Activated CD4-positive, alpha-beta T cell treated with anti-CD3 and anti-CD28 coated beads, Interleukin-2, amount 10 ng/mL, durations not matched to agents 7 days and 5 days (primary cell): Measurements from ENCODE around the gene MORN1. TPM values are rescaled to one million over a fixed set of nuclear protein-coding genes. Genes with fewer than 3 reads are reported as not detected.

Source experiments
- CTCF ChIA-PET: fragments of 350-600 bp; sonication (Branson Sonifier 250); formaldehyde crosslinking; loops from one replicate; lab custom pipeline; 2021; ENCODE audit warnings: antibody characterized with exemption; lab: Charles Lee
- POLR2A ChIA-PET: fragments of 350-600 bp; sonication (Branson Sonifier 250); formaldehyde crosslinking; loops from one replicate; lab custom pipeline; 2021; ENCODE audit warnings: antibody characterized with exemption; lab: Charles Lee
- DNase-seq: peaks from one replicate; pipeline ENCODE4 v3.0.0-alpha.2; 2020
- H3K27ac Mint-ChIP-seq: one replicate; pipeline ENCODE4 v1.8.0; 2021; ENCODE audit warnings: mild to moderate bottlenecking, moderate library complexity, mixed read lengths
- H3K27me3 Mint-ChIP-seq: one replicate; pipeline ENCODE4 v1.8.0; 2021; ENCODE audit warnings: mixed read lengths
- H3K36me3 Mint-ChIP-seq: one replicate; pipeline ENCODE4 v1.8.0; 2021; ENCODE audit warnings: low read depth, mixed read lengths
- H3K4me1 Mint-ChIP-seq: one replicate; pipeline ENCODE4 v1.8.0; 2021; ENCODE audit warnings: mixed read lengths
- H3K4me3 Mint-ChIP-seq: one replicate; pipeline ENCODE4 v1.8.0; 2021; ENCODE audit warnings: mild to moderate bottlenecking, moderate library complexity, mixed read lengths
- H3K9me3 Mint-ChIP-seq: one replicate; pipeline ENCODE4 v1.8.0; 2021; ENCODE audit warnings: mixed read lengths
- total RNA-seq, 2 experiments: library from RNA; stranded (reverse); gene quantifications; one replicate each; pipeline ENCODE4 v1.2.3, GENCODE V29; 2021

MORN1 gene
- total RNA-seq, 2 experiments from 2014 or later: 6.7 to 8.1 TPM

- ChIA-PET POLR2A (interaction anchor here (1.0 kb wide), 1 partner anchor 87 kb away, joined by 3 read pairs; no protein-coding TSS in a partner anchor), CTCF (interaction anchor here (1.1 to 3.5 kb wide), 3 partner anchors 12 to 121 kb away, joined by 3 to 21 read pairs (median 6); partner anchors contain the start of gene FAAP20)
- no peaks in the 10 kb centered on the region for H3K27me3 Mint-ChIP-seq
- H3K36me3 Mint-ChIP-seq: no peaks in the 10 kb centered on the region
- no peak for DNase-seq
- no peak overlapping the region for H3K27ac Mint-ChIP-seq
- peaks cover 19% of the 10 kb centered on the region for H3K4me1 Mint-ChIP-seq
- no peaks in the 10 kb centered on the region for H3K9me3 Mint-ChIP-seq
- H3K4me3 Mint-ChIP-seq: no peak overlapping the region
Observed at GRCh38 chr1:2316451-2316961, 74.8 kb downstream of the MORN1 start.

GRCh38 chr1:2315674-2316450 lies 75.5 kb downstream of the MORN1 start:
- no peaks in the 10 kb centered on the region for H3K36me3 Mint-ChIP-seq
- H3K4me3 Mint-ChIP-seq: peak overlapping the region; percentile 56
- H3K27ac Mint-ChIP-seq: peak overlapping the region; percentile 78
- no peaks in the 10 kb centered on the region for H3K9me3 Mint-ChIP-seq
- DNase-seq: no peak
- ChIA-PET POLR2A (interaction anchor here (1.0 kb wide), 1 partner anchor 87 kb away, joined by 3 read pairs; no protein-coding TSS in a partner anchor), CTCF (interaction anchor here (0.7 to 3.5 kb wide), 11 partner anchors 9 to 165 kb away, joined by 3 to 21 read pairs (median 6); partner anchors contain the start of gene FAAP20)
- H3K27me3 Mint-ChIP-seq: no peaks in the 10 kb centered on the region
- peaks cover 19% of the 10 kb centered on the region for H3K4me1 Mint-ChIP-seq

GRCh38 chr1:2314803-2315673 lies 76.3 kb downstream of the MORN1 start:
- Mint-ChIP-seq H3K4me1 (peaks cover 19% of the 10 kb centered on the region), H3K27ac (peak overlapping the region; percentile 78), H3K27me3 (no peaks in the 10 kb centered on the region), H3K36me3 (no peaks in the 10 kb centered on the region), H3K9me3 (no peaks in the 10 kb centered on the region), H3K4me3 (peak overlapping the region; percentile 56)
- ChIA-PET CTCF (interaction anchor here (0.6 to 3.5 kb wide), 14 partner anchors 8 to 164 kb away, joined by 3 to 21 read pairs (median 4); partner anchors contain the start of gene FAAP20), POLR2A (no interaction called here)
- peak; percentile 50 for DNase-seq

GRCh38 chr1:2314273-2314802 lies 77.0 kb downstream of the MORN1 start:
- Mint-ChIP-seq H3K36me3 (no peaks in the 10 kb centered on the region), H3K4me1 (peaks cover 19% of the 10 kb centered on the region), H3K4me3 (no peak overlapping the region), H3K27ac (no peak overlapping the region), H3K9me3 (no peaks in the 10 kb centered on the region), H3K27me3 (no peaks in the 10 kb centered on the region)
- ChIA-PET CTCF (interaction anchor here (0.9 to 3.5 kb wide), 11 partner anchors 8 to 163 kb away, joined by 3 to 21 read pairs (median 5); no protein-coding TSS in a partner anchor), POLR2A (no interaction called here)
- no peak for DNase-seq

GRCh38 chr1:2313651-2314261 lies 77.6 kb downstream of the MORN1 start:
- POLR2A ChIA-PET: no interaction called here
- Mint-ChIP-seq H3K9me3 (no peaks in the 10 kb centered on the region), H3K36me3 (no peaks in the 10 kb centered on the region), H3K4me3 (no peak overlapping the region), H3K27ac (peak overlapping the region; percentile 31), H3K4me1 (peaks cover 18% of the 10 kb centered on the region), H3K27me3 (no peaks in the 10 kb centered on the region)
- DNase-seq: no peak
- CTCF ChIA-PET: interaction anchor here (1.0 to 3.5 kb wide), 6 partner anchors 8 to 104 kb away, joined by 3 to 21 read pairs (median 5); no protein-coding TSS in a partner anchor

GRCh38 chr1:2312515-2313301 lies 78.6 kb downstream of the MORN1 start:
- Mint-ChIP-seq H3K9me3 (no peaks in the 10 kb centered on the region), H3K27ac (peak overlapping the region; percentile 41), H3K27me3 (no peaks in the 10 kb centered on the region), H3K4me3 (no peak overlapping the region), H3K4me1 (peaks cover 18% of the 10 kb centered on the region), H3K36me3 (peaks cover 7% of the 10 kb centered on the region)
- no peak for DNase-seq
- ChIA-PET POLR2A (no interaction called here), CTCF (interaction anchor here (0.6 to 1.7 kb wide), 7 partner anchors 9 to 102 kb away, joined by 3 to 7 read pairs (median 5); no protein-coding TSS in a partner anchor)

GRCh38 chr1:2312160-2312514 lies 79.2 kb downstream of the MORN1 start:
- Mint-ChIP-seq H3K27me3 (no peaks in the 10 kb centered on the region), H3K4me3 (no peak overlapping the region), H3K27ac (peak overlapping the region; percentile 25), H3K9me3 (no peaks in the 10 kb centered on the region), H3K36me3 (peaks cover 9% of the 10 kb centered on the region), H3K4me1 (peaks cover 17% of the 10 kb centered on the region)
- ChIA-PET POLR2A (no interaction called here), CTCF (interaction anchor here (0.5 to 1.4 kb wide), 6 partner anchors 11 to 274 kb away, joined by 3 to 6 read pairs (median 4); partner anchors contain the start of gene PRXL2B)
- no peak for DNase-seq

GRCh38 chr1:2311184-2312032 lies 79.9 kb downstream of the MORN1 start:
- peak overlapping the region; percentile 31 for H3K27ac Mint-ChIP-seq
- DNase-seq: peak; percentile 54

GRCh38 chr1:2310332-2311183 lies 80.8 kb downstream of the MORN1 start:
- POLR2A ChIA-PET: no interaction called here
- H3K27ac Mint-ChIP-seq: peak overlapping the region; percentile 79
- no peaks in the 10 kb centered on the region for H3K9me3 Mint-ChIP-seq

More at GRCh38 chr1:2311184-2312032, 79.9 kb downstream of the MORN1 start:
- ChIA-PET POLR2A (no interaction called here), CTCF (interaction anchor here (0.5 to 1.4 kb wide), 7 partner anchors 10 to 275 kb away, joined by 3 to 6 read pairs (median 3); partner anchors contain the start of gene PRXL2B)
- H3K27me3 Mint-ChIP-seq: no peaks in the 10 kb centered on the region
- H3K9me3 Mint-ChIP-seq: no peaks in the 10 kb centered on the region
- no peak overlapping the region for H3K4me3 Mint-ChIP-seq
- H3K4me1 Mint-ChIP-seq: peaks cover 16% of the 10 kb centered on the region
- peaks cover 11% of the 10 kb centered on the region for H3K36me3 Mint-ChIP-seq

GRCh38 chr1:2308844-2309243 lies 82.5 kb downstream of the MORN1 start:
- CTCF ChIA-PET: interaction anchor here (1.7 kb wide), 1 partner anchor 114 kb away, joined by 7 read pairs; the partner anchor contains the start of gene FAAP20
- Mint-ChIP-seq H3K9me3 (no peaks in the 10 kb centered on the region), H3K27ac (no peak overlapping the region)

More at GRCh38 chr1:2310332-2311183, 80.8 kb downstream of the MORN1 start:
- no peaks in the 10 kb centered on the region for H3K27me3 Mint-ChIP-seq
- peaks cover 13% of the 10 kb centered on the region for H3K4me1 Mint-ChIP-seq
- DNase-seq: no peak
- CTCF ChIA-PET: interaction anchor here (0.8 to 1.4 kb wide), 2 partner anchors 80 to 82 kb away, joined by 3 read pairs; no protein-coding TSS in a partner anchor
- H3K36me3 Mint-ChIP-seq: peaks cover 15% of the 10 kb centered on the region
- no peak overlapping the region for H3K4me3 Mint-ChIP-seq

More at GRCh38 chr1:2308844-2309243, 82.5 kb downstream of the MORN1 start:
- Mint-ChIP-seq H3K36me3 (peaks cover 22% of the 10 kb centered on the region), H3K4me3 (no peak overlapping the region), H3K27me3 (no peaks in the 10 kb centered on the region), H3K4me1 (peaks cover 11% of the 10 kb centered on the region)
- no peak for DNase-seq
- POLR2A ChIA-PET: no interaction called here
